K562 (cell line): ENCODE measurements around the gene OR5AU1. TPM values are rescaled to one million over a fixed set of nuclear protein-coding genes. Genes with fewer than 3 reads are reported as not detected.

Experiments used
- ATAC-seq: fragments of 200-7000 bp; cut with Tn5 transposase; 3 replicates; pipeline ENCODE4 v1.9.1; 2020; ENCODE audit warnings: moderate library complexity
- BruUV-seq: library from RNA; stranded (reverse); fragments of 400-500 nt; replicated peaks from 2 replicates; lab custom pipeline; 2021; lab: Mats Ljungman, UMichigan
- CTCF ChIA-PET: fragments of 300-600 bp; formaldehyde crosslinking; extraction: SDS; loops from one replicate; lab custom pipeline; 2021; ENCODE audit warnings: low intra/inter-chr PET ratio; lab: Yijun Ruan, JAX
- POLR2A ChIA-PET: fragments of 300-600, 350-650 bp; sonication (Branson Sonifier 250); formaldehyde crosslinking; extraction: SDS; loops from one replicate; lab custom pipeline; 2021; ENCODE audit warnings: antibody characterized with exemption, inconsistent platforms; lab: Yijun Ruan, JAX
- DNase-seq, 4 experiments: peaks; one replicate each; pipeline versions ENCODE4 v3.0.0 to v3.0.0-alpha.2; 2011 to 2018; ENCODE audit warnings: low spot score in 3 of 4, mixed read lengths in 3 of 4; ENCODE audit errors: extremely low read depth in 1 of 4
- FAIRE-seq: peaks from 2 replicates; lab custom pipeline; 2011; peaks lifted over from hg19 to GRCh38; lab: Jason Lieb, UNC
- H2AFZ ChIP-seq: 2 replicates; pipeline ENCODE4 v1.6.0; 2011; ENCODE audit warnings: low read depth, low read length, control low read depth, inconsistent platforms
- H3K27ac ChIP-seq: fragments of 200-600 bp; 3 replicates; pipeline ENCODE4 v1.8.0; 2011; ENCODE audit warnings: low read depth, mild to moderate bottlenecking, control low read depth, inconsistent platforms, low read length, moderate library complexity, mixed read lengths; ENCODE audit errors: extremely low read depth
- H3K27me3 ChIP-seq, 2 experiments: fragments of 300-600 bp in 1 of 2; 2 replicates in 1 of 2; 3 replicates in 1 of 2; pipeline versions ENCODE4 v1.6.0 to v1.8.0; 2011; ENCODE audit warnings: inconsistent platforms in 2 of 2, low read length in 2 of 2, mild to moderate bottlenecking in 1 of 2, mixed read lengths in 1 of 2, moderate library complexity in 1 of 2; ENCODE audit not compliant: control insufficient read depth in 2 of 2, insufficient read depth in 2 of 2
- H3K36me3 ChIP-seq: fragments of 300-600 bp; 3 replicates; pipeline ENCODE4 v1.8.0; 2011; ENCODE audit warnings: mild to moderate bottlenecking, low read length, inconsistent platforms; ENCODE audit not compliant: control insufficient read depth, insufficient read depth
- H3K4me1 ChIP-seq, 2 experiments: fragments of 200-600 bp in 1 of 2; replicated peaks in 1 of 2; 2 replicates in 1 of 2; 3 replicates in 1 of 2; pipeline versions ENCODE4 v1.5.1 to v1.8.0; 2011; ENCODE audit warnings: inconsistent platforms in 2 of 2, low read length in 2 of 2, mild to moderate bottlenecking in 1 of 2, mixed read lengths in 1 of 2, moderate library complexity in 1 of 2; ENCODE audit not compliant: control insufficient read depth in 2 of 2, insufficient read depth in 2 of 2
- H3K4me2 ChIP-seq: 2 replicates; pipeline ENCODE4 v1.6.1; 2011; ENCODE audit warnings: low read length, control low read depth, inconsistent platforms, mixed read lengths; ENCODE audit not compliant: insufficient read depth
- H3K4me3 ChIP-seq: fragments of 200-600 bp; sonication (generic), shearing (Covaris generic); 2 replicates; pipeline ENCODE4 v1.5.1; 2016; ENCODE audit warnings: control low read depth, inconsistent platforms
- H3K79me2 ChIP-seq: fragments of 200-600 bp; 3 replicates; pipeline ENCODE4 v1.8.0; 2011; ENCODE audit warnings: low read length, inconsistent platforms; ENCODE audit not compliant: control insufficient read depth, insufficient read depth
- H3K9ac ChIP-seq, 2 experiments: 2 replicates each; pipeline versions ENCODE4 v1.6.0 to v1.6.1; 2011; ENCODE audit warnings: low read depth in 2 of 2, low read length in 2 of 2, control low read depth in 1 of 2, inconsistent platforms in 1 of 2, mild to moderate bottlenecking in 1 of 2, mixed read lengths in 1 of 2; ENCODE audit not compliant: insufficient read depth in 1 of 2
- H3K9me1 ChIP-seq: one replicate; pipeline ENCODE4 v1.6.0; 2011; ENCODE audit warnings: inconsistent platforms, mild to moderate bottlenecking, low read length, moderate library complexity; ENCODE audit not compliant: control insufficient read depth, insufficient read depth
- H3K9me3 ChIP-seq: replicated peaks from 2 replicates; pipeline ENCODE4 v1.5.1; 2011; ENCODE audit warnings: low read depth, low read length, inconsistent platforms; ENCODE audit not compliant: control insufficient read depth, insufficient read depth
- H4K20me1 ChIP-seq: replicated peaks from 2 replicates; pipeline ENCODE4 v1.6.1; 2011; ENCODE audit warnings: low read length, inconsistent platforms, mixed read lengths; ENCODE audit not compliant: control insufficient read depth, insufficient read depth
- BACH1 ChIP-seq: fragments of 200-800 bp; sonication (Bioruptor generic); IDR thresholded peaks from 2 replicates; pipeline ENCODE4 v1.6.1; 2016; ENCODE audit warnings: missing genetic modification characterization, missing compliant biosample characterization
- BHLHE40 ChIP-seq: IDR thresholded peaks from 2 replicates; pipeline ENCODE4 v1.6.1; 2011; ENCODE audit warnings: low read length, improper control_type of control experiment
- FOXK1 ChIP-seq: sonication (generic); formaldehyde crosslinking; IDR thresholded peaks from 2 replicates; pipeline ENCODE4 v1.8.0; 2022; ENCODE audit warnings: missing genetic modification reagents, mild to moderate bottlenecking, borderline replicate concordance
- NCOA1 ChIP-seq: fragments of 450-650 bp; IDR thresholded peaks from 2 replicates; pipeline ENCODE4 v1.6.1; 2016; ENCODE audit warnings: low read depth
- NRF1 ChIP-seq, 2 experiments: fragments of 450-650 bp; IDR thresholded peaks in 1 of 2; conservative IDR thresholded peaks in 1 of 2; 2 replicates each; pipeline ENCODE4 v1.6.1; 2014; ENCODE audit warnings: mild to moderate bottlenecking in 2 of 2
- POLR2AphosphoS2 ChIP-seq: IDR thresholded peaks from 2 replicates; pipeline ENCODE4 v1.6.1; 2012; ENCODE audit warnings: low read length, improper control_type of control experiment
- PURB ChIP-seq: sonication (generic); formaldehyde crosslinking; IDR thresholded peaks from 2 replicates; pipeline ENCODE4 v1.9.0; 2021; ENCODE audit warnings: low read depth, mild to moderate bottlenecking, missing genetic modification reagents
- TEAD4 ChIP-seq, 2 experiments: sonication (generic) in 1 of 2; formaldehyde crosslinking in 1 of 2; IDR thresholded peaks; 2 replicates each; pipeline versions ENCODE4 v1.6.1 to v1.8.0; 2012 to 2022; ENCODE audit warnings: borderline replicate concordance in 1 of 2, inconsistent platforms in 1 of 2, low read length in 1 of 2, mild to moderate bottlenecking in 1 of 2, missing genetic modification reagents in 1 of 2
- TOE1 ChIP-seq, 2 experiments: fragments of 450-650 bp in 1 of 2; sonication (generic) in 1 of 2; formaldehyde crosslinking in 1 of 2; IDR thresholded peaks; 2 replicates each; pipeline versions ENCODE4 v1.7.1 to v1.8.0; 2016 to 2022; ENCODE audit warnings: borderline replicate concordance in 2 of 2, mild to moderate bottlenecking in 2 of 2, antibody characterized with exemption in 1 of 2, inconsistent platforms in 1 of 2, low read depth in 1 of 2, missing genetic modification reagents in 1 of 2, moderate library complexity in 1 of 2
- TRIM28 ChIP-seq: fragments of 450-650 bp; IDR thresholded peaks from 2 replicates; pipeline ENCODE4 v1.6.1; 2017
- ZNF324 ChIP-seq: fragments of 250-450 bp; sonication (Bioruptor Pico); IDR thresholded peaks from 2 replicates; pipeline ENCODE4 v1.4.0; 2020; ENCODE audit warnings: mild to moderate bottlenecking
- ZNF512 ChIP-seq: IDR thresholded peaks from 2 replicates; pipeline ENCODE4 v1.6.1; 2016; ENCODE audit warnings: missing genetic modification characterization, missing compliant biosample characterization
- ZNF586 ChIP-seq: fragments of 450-650 bp; formaldehyde crosslinking; conservative IDR thresholded peaks from 2 replicates; pipeline ENCODE4 v1.4.0; 2020; ENCODE audit warnings: mild to moderate bottlenecking, moderate library complexity
- ZNF696 ChIP-seq: fragments of 250-450 bp; sonication (Bioruptor Pico); conservative IDR thresholded peaks from 2 replicates; pipeline ENCODE4 v1.4.0; 2020; ENCODE audit warnings: mild to moderate bottlenecking, moderate library complexity
- WGBS: fragments of 100-300 bp; shearing (Covaris generic); methylation state at CpG from one replicate; pipeline ENCODE4 v1.1.6; 2016; ENCODE audit warnings: low coverage, mixed read lengths; ENCODE audit not compliant: insufficient coverage; ENCODE audit errors: missing lambda C conversion rate; 5-methylcytosine and 5-hydroxymethylcytosine counted together
- in situ Hi-C: fragments of 300-500 bp; cut with MboI; formaldehyde crosslinking; loops from 4 replicates; pipeline ENCODE4 v1.15.0; 2018; ENCODE audit warnings: inconsistent platforms, mixed read lengths
- intact Hi-C: fragments of 100-400 bp; cut with micrococcal nuclease; formaldehyde crosslinking; loops from 2 replicates; pipeline ENCODE4 v1.14.2; 2022
- polyA plus RNA-seq, 8 experiments: library from polyadenylated mRNA; depleted of rRNA in 4 of 8; stranded (reverse) in 5 of 8; unstranded in 3 of 8; fragments of >200 nt; fragmentation: Nextera tagmentation in 2 of 8; fragmentation: Illumina TruSeq in 1 of 8; extraction: Ambion mirVana in 2 of 8; extraction: Trizol in 1 of 8; gene quantifications; 2 replicates each; pipeline versions ENCODE4 v1.2.1 to v1.2.3, GENCODE V29; 2011 to 2014; ENCODE audit warnings: inconsistent platforms in 1 of 8, missing spikeins in 1 of 8
- total RNA-seq, 7 experiments: library from RNA; depleted of rRNA in 6 of 7; stranded (reverse); fragments of >200 nt in 6 of 7; fragmentation: Illumina TruSeq in 2 of 7; extraction: Trizol in 2 of 7; gene quantifications; 2 replicates each; pipeline versions ENCODE4 v1.2.1 to v1.2.3, GENCODE V29; 2011 to 2021; ENCODE audit warnings: low replicate concordance in 1 of 7

OR5AU1 gene
- total and polyA plus RNA-seq, 9 of the 15 experiments (the other 6 are each of a cell fraction or from before 2014, with no cell fraction given): not detected

GRCh38 chr14:21145437-21145836, 10.4 kb downstream of the OR5AU1 start:
- FAIRE-seq: no peak
- BruUV-seq: no TSS peak
- ATAC-seq: no peak
- in situ Hi-C loops (no loop called here), intact Hi-C loops (no loop called here)
- H3K79me2 ChIP-seq: no peaks in the 10 kb centered on the region
- H2AFZ ChIP-seq: no peak overlapping the region
- TF ChIP-seq ZNF324 (CRISPR knock-in tag) (peak; percentile 95), FOXK1 (CRISPR knock-in tag) (no peak), BACH1 (tag) (no peak), ZNF696 (CRISPR knock-in tag) (no peak), NCOA1 (no peak), TRIM28 (no peak)
- no peak for DNase-seq
- H3K27ac ChIP-seq: no peak overlapping the region
- H3K4me1 ChIP-seq: no peaks in the 10 kb centered on the region; a peak in 1 of 5 replicates
- ChIA-PET POLR2A (no interaction called here), CTCF (no interaction called here)
- H4K20me1 ChIP-seq: no peaks in the 10 kb centered on the region
- no peak overlapping the region for H3K4me3 ChIP-seq
- no peaks in the 10 kb centered on the region for H3K36me3 ChIP-seq
- H3K27me3 ChIP-seq: no peaks in the 10 kb centered on the region
- no peak overlapping the region for H3K4me2 ChIP-seq
- H3K9me3 ChIP-seq: no peaks in the 10 kb centered on the region
- no peak overlapping the region for H3K9ac ChIP-seq
- H3K9me1 ChIP-seq: no peaks in the 10 kb centered on the region

DNA sequence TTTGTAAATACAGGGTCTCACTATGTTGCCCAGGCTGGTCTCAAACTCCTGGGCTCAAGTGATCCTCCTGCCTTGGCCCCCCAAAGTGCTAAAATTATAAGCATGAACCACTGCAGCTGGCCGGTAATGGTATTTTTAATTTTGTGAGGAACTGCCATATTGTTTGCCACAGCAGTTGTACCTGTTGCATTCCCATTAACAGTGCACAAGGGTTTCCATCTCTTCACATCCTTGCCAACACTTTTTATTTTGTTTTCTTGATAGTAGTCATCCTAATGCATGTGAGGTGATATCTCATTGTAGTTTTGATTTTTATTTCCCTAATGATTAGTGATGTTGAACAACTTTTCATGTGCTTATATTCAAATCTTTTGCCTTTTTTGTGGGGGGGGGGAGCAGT, 13.5 kb downstream of the OR5AU1 start:
- no peaks in the 10 kb centered on the region for H3K4me1 ChIP-seq
- no peaks in the 10 kb centered on the region for H4K20me1 ChIP-seq
- H3K79me2 ChIP-seq: no peaks in the 10 kb centered on the region
- DNase-seq (no peak), ATAC-seq (no peak), FAIRE-seq (no peak)
- 27% methylated on average over 1 of the region's 1 CpG for WGBS
- H3K9me1 ChIP-seq: no peaks in the 10 kb centered on the region
- no peaks in the 10 kb centered on the region for H3K27me3 ChIP-seq
- no peak overlapping the region for H3K4me3 ChIP-seq
- H3K9me3 ChIP-seq: no peaks in the 10 kb centered on the region
- in situ Hi-C loops: no loop called here
- POLR2A ChIA-PET: no interaction called here
- H3K36me3 ChIP-seq: no peaks in the 10 kb centered on the region
- CTCF ChIA-PET: no interaction called here
- no peak overlapping the region for H3K27ac ChIP-seq
- no peak overlapping the region for H2AFZ ChIP-seq
- intact Hi-C loops: no loop called here
- BruUV-seq: no TSS peak
- no peak overlapping the region for H3K9ac ChIP-seq
- H3K4me2 ChIP-seq: no peak overlapping the region
- TF ChIP-seq BHLHE40: no peak
- no peak for TF ChIP-seq POLR2AphosphoS2
- TF ChIP-seq TOE1 (IDR thresholded peaks at IDR 0.05; ENCODE audit: borderline replicate concordance): no peak
- no peak for TF ChIP-seq TOE1 (CRISPR knock-in tag; IDR thresholded peaks at IDR 0.05; ENCODE audit: borderline replicate concordance, low read depth)
- no peak for TF ChIP-seq PURB (CRISPR knock-in tag)
- no peak for TF ChIP-seq NRF1 (conservative IDR thresholded peaks at IDR 0.05 in 1 of 2, IDR thresholded peaks at IDR 0.05 in 1 of 2)
- TF ChIP-seq TEAD4 (IDR thresholded peaks at IDR 0.05; ENCODE audit: low read length): no peak
- no peak for TF ChIP-seq TEAD4 (CRISPR knock-in tag; IDR thresholded peaks at IDR 0.05; ENCODE audit: borderline replicate concordance)
- TF ChIP-seq ZNF586 (CRISPR knock-in tag): no peak
- TF ChIP-seq ZNF512: no peak
